K562 (cell line): ENCODE measurements around the gene MAP1LC3B. TPM values are rescaled to one million over a fixed set of nuclear protein-coding genes. Genes with fewer than 3 reads are reported as not detected.

Experiments used
- ATAC-seq: fragments of 200-7000 bp; cut with Tn5 transposase; 3 replicates; pipeline ENCODE4 v1.9.1; 2020; ENCODE audit warnings: moderate library complexity
- BruUV-seq: library from RNA; stranded (reverse); fragments of 400-500 nt; replicated peaks from 2 replicates; lab custom pipeline; 2021; lab: Mats Ljungman, UMichigan
- CTCF ChIA-PET: fragments of 300-600 bp; formaldehyde crosslinking; extraction: SDS; loops from one replicate; lab custom pipeline; 2021; ENCODE audit warnings: low intra/inter-chr PET ratio; lab: Yijun Ruan, JAX
- POLR2A ChIA-PET: fragments of 300-600, 350-650 bp; sonication (Branson Sonifier 250); formaldehyde crosslinking; extraction: SDS; loops from one replicate; lab custom pipeline; 2021; ENCODE audit warnings: antibody characterized with exemption, inconsistent platforms; lab: Yijun Ruan, JAX
- DNase-seq, 4 experiments: peaks; one replicate each; pipeline versions ENCODE4 v3.0.0 to v3.0.0-alpha.2; 2011 to 2018; ENCODE audit warnings: low spot score in 3 of 4, mixed read lengths in 3 of 4; ENCODE audit errors: extremely low read depth in 1 of 4
- FAIRE-seq: peaks from 2 replicates; lab custom pipeline; 2011; peaks lifted over from hg19 to GRCh38; lab: Jason Lieb, UNC
- H2AFZ ChIP-seq: 2 replicates; pipeline ENCODE4 v1.6.0; 2011; ENCODE audit warnings: low read depth, low read length, control low read depth, inconsistent platforms
- H3K27ac ChIP-seq: fragments of 200-600 bp; 3 replicates; pipeline ENCODE4 v1.8.0; 2011; ENCODE audit warnings: low read depth, mild to moderate bottlenecking, control low read depth, inconsistent platforms, low read length, moderate library complexity, mixed read lengths; ENCODE audit errors: extremely low read depth
- H3K27me3 ChIP-seq, 2 experiments: fragments of 300-600 bp in 1 of 2; 2 replicates in 1 of 2; 3 replicates in 1 of 2; pipeline versions ENCODE4 v1.6.0 to v1.8.0; 2011; ENCODE audit warnings: inconsistent platforms in 2 of 2, low read length in 2 of 2, mild to moderate bottlenecking in 1 of 2, mixed read lengths in 1 of 2, moderate library complexity in 1 of 2; ENCODE audit not compliant: control insufficient read depth in 2 of 2, insufficient read depth in 2 of 2
- H3K36me3 ChIP-seq: fragments of 300-600 bp; 3 replicates; pipeline ENCODE4 v1.8.0; 2011; ENCODE audit warnings: mild to moderate bottlenecking, low read length, inconsistent platforms; ENCODE audit not compliant: control insufficient read depth, insufficient read depth
- H3K4me1 ChIP-seq, 2 experiments: fragments of 200-600 bp in 1 of 2; replicated peaks in 1 of 2; 2 replicates in 1 of 2; 3 replicates in 1 of 2; pipeline versions ENCODE4 v1.5.1 to v1.8.0; 2011; ENCODE audit warnings: inconsistent platforms in 2 of 2, low read length in 2 of 2, mild to moderate bottlenecking in 1 of 2, mixed read lengths in 1 of 2, moderate library complexity in 1 of 2; ENCODE audit not compliant: control insufficient read depth in 2 of 2, insufficient read depth in 2 of 2
- H3K4me2 ChIP-seq: 2 replicates; pipeline ENCODE4 v1.6.1; 2011; ENCODE audit warnings: low read length, control low read depth, inconsistent platforms, mixed read lengths; ENCODE audit not compliant: insufficient read depth
- H3K4me3 ChIP-seq: fragments of 200-600 bp; sonication (generic), shearing (Covaris generic); 2 replicates; pipeline ENCODE4 v1.5.1; 2016; ENCODE audit warnings: control low read depth, inconsistent platforms
- H3K79me2 ChIP-seq: fragments of 200-600 bp; 3 replicates; pipeline ENCODE4 v1.8.0; 2011; ENCODE audit warnings: low read length, inconsistent platforms; ENCODE audit not compliant: control insufficient read depth, insufficient read depth
- H3K9ac ChIP-seq, 2 experiments: 2 replicates each; pipeline versions ENCODE4 v1.6.0 to v1.6.1; 2011; ENCODE audit warnings: low read depth in 2 of 2, low read length in 2 of 2, control low read depth in 1 of 2, inconsistent platforms in 1 of 2, mild to moderate bottlenecking in 1 of 2, mixed read lengths in 1 of 2; ENCODE audit not compliant: insufficient read depth in 1 of 2
- H3K9me1 ChIP-seq: one replicate; pipeline ENCODE4 v1.6.0; 2011; ENCODE audit warnings: inconsistent platforms, mild to moderate bottlenecking, low read length, moderate library complexity; ENCODE audit not compliant: control insufficient read depth, insufficient read depth
- H3K9me3 ChIP-seq: replicated peaks from 2 replicates; pipeline ENCODE4 v1.5.1; 2011; ENCODE audit warnings: low read depth, low read length, inconsistent platforms; ENCODE audit not compliant: control insufficient read depth, insufficient read depth
- H4K20me1 ChIP-seq: replicated peaks from 2 replicates; pipeline ENCODE4 v1.6.1; 2011; ENCODE audit warnings: low read length, inconsistent platforms, mixed read lengths; ENCODE audit not compliant: control insufficient read depth, insufficient read depth
- AFF4 ChIP-seq: sonication (generic); formaldehyde crosslinking; IDR thresholded peaks from 2 replicates; pipeline ENCODE4 v1.8.0; 2023; ENCODE audit warnings: mild to moderate bottlenecking, missing genetic modification reagents
- NR2C1 ChIP-seq, 2 experiments: fragments of 450-650 bp; IDR thresholded peaks; 2 replicates each; pipeline ENCODE4 v1.6.1; 2017; ENCODE audit warnings: mild to moderate bottlenecking in 2 of 2, antibody characterized with exemption in 1 of 2, inconsistent platforms in 1 of 2, missing compliant biosample characterization in 1 of 2, missing genetic modification characterization in 1 of 2
- ZBTB33 ChIP-seq: sonication (generic); formaldehyde crosslinking; IDR thresholded peaks from 2 replicates; pipeline ENCODE4 v1.8.1; 2023; ENCODE audit warnings: mild to moderate bottlenecking, missing genetic modification reagents
- WGBS: fragments of 100-300 bp; shearing (Covaris generic); methylation state at CpG from one replicate; pipeline ENCODE4 v1.1.6; 2016; ENCODE audit warnings: low coverage, mixed read lengths; ENCODE audit not compliant: insufficient coverage; ENCODE audit errors: missing lambda C conversion rate; 5-methylcytosine and 5-hydroxymethylcytosine counted together
- in situ Hi-C: fragments of 300-500 bp; cut with MboI; formaldehyde crosslinking; loops from 4 replicates; pipeline ENCODE4 v1.15.0; 2018; ENCODE audit warnings: inconsistent platforms, mixed read lengths
- intact Hi-C: fragments of 100-400 bp; cut with micrococcal nuclease; formaldehyde crosslinking; loops from 2 replicates; pipeline ENCODE4 v1.14.2; 2022
- polyA plus RNA-seq, 8 experiments: library from polyadenylated mRNA; depleted of rRNA in 4 of 8; stranded (reverse) in 5 of 8; unstranded in 3 of 8; fragments of >200 nt; fragmentation: Nextera tagmentation in 2 of 8; fragmentation: Illumina TruSeq in 1 of 8; extraction: Ambion mirVana in 2 of 8; extraction: Trizol in 1 of 8; gene quantifications; 2 replicates each; pipeline versions ENCODE4 v1.2.1 to v1.2.3, GENCODE V29; 2011 to 2014; ENCODE audit warnings: inconsistent platforms in 1 of 8, missing spikeins in 1 of 8
- total RNA-seq, 7 experiments: library from RNA; depleted of rRNA in 6 of 7; stranded (reverse); fragments of >200 nt in 6 of 7; fragmentation: Illumina TruSeq in 2 of 7; extraction: Trizol in 2 of 7; gene quantifications; 2 replicates each; pipeline versions ENCODE4 v1.2.1 to v1.2.3, GENCODE V29; 2011 to 2021; ENCODE audit warnings: low replicate concordance in 1 of 7

The MAP1LC3B gene
- total and polyA plus RNA-seq, 9 of the 15 experiments (the other 6 are each of a cell fraction or from before 2014, with no cell fraction given): 16.0 to 81.5 (median 36.7) TPM

GRCh38 chr16:87410968-87411367 is 18.8 kb downstream of the MAP1LC3B start:
- ChIA-PET CTCF (no interaction called here), POLR2A (no interaction called here)
- Histone ChIP-seq H3K9ac (no peak overlapping the region), H2AFZ (no peak overlapping the region), H3K4me1 (peaks cover 0 to 5% of the 10 kb centered on the region in 2 experiments; a peak in 1 of 5 replicates), H3K36me3 (peaks cover 49% of the 10 kb centered on the region; the same call in 2 of the 3 replicates), H4K20me1 (0 out of 2 replicates have a peak, but pooled peaks cover 3% of the 10 kb centered on the region), H3K4me3 (no peak overlapping the region), H3K9me3 (no peaks in the 10 kb centered on the region), H3K27me3 (no peaks in the 10 kb centered on the region), H3K27ac (no peak overlapping the region), H3K79me2 (no peaks in the 10 kb centered on the region), H3K4me2 (no peak overlapping the region), H3K9me1 (no peaks in the 10 kb centered on the region)
- FAIRE-seq (no peak), ATAC-seq (peak; percentile 60; the same call in 2 of the 3 replicates), DNase-seq (no peak)
- TF ChIP-seq ZBTB33 (CRISPR knock-in tag) (peak; percentile 86), AFF4 (no peak), NR2C1 (IDR thresholded peaks at IDR 0.05) (no peak), NR2C1 (tag; IDR thresholded peaks at IDR 0.05) (no peak)
- no TSS peak for BruUV-seq
- in situ Hi-C loops: no loop called here
- WGBS: 86% methylated on average over 14 of the region's 14 CpGs
- intact Hi-C loops: loop anchor here (10.0 kb wide), 1 partner anchor 154 kb away; no protein-coding TSS in a partner anchor
